ENCODE results near the gene ALX3. TPM values are rescaled to one million over a fixed set of nuclear protein-coding genes. Genes with fewer than 3 reads are reported as not detected.

The ALX3 gene
- total and polyA plus RNA-seq, 2 of the 8 experiments (the other 6 are each of a cell fraction or from before 2014, with no cell fraction given), result 0.20 TPM; not detected in 1

DNA sequence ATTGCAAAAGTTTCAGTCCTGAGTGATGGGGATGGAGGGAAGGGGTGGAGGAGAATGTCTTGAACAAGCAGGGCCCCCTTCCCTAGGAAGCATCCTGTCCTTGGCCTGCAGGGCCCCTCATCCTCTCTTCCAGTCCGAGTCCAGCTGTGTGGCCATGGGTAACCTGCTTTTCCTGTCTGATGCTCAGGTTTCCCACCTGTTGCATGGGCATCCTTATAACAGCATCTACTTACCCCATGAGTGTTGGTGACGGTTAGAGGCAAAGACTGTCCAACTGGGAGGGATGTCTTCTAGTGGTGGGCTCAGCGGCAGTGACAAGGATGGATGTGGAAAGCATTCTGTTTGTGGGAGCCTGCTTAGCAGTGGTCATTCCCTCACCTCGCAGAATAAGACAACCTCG lies 43.7 kb upstream of the ALX3 start:
- WGBS, 2 experiments (ENCODE audit: extremely low coverage in 1 of 2, insufficient coverage in 1 of 2, insufficient read length in 1 of 2, insufficient replicate concordance in 2 of 2, low coverage in 1 of 2, low lambda C conversion rate in 2 of 2, missing lambda C conversion rate in 1 of 2), result 88% methylated on average over 5 of the region's 5 CpGs; no CpG with 5 or more reads in 1 of the 2 experiments
- Histone ChIP-seq H2BK15ac (ENCODE audit: low read length) (no peak overlapping the region), H3K56ac (replicated peaks; ENCODE audit: insufficient read length, low read depth, low read length) (no peak overlapping the region), H3K18ac (ENCODE audit: extremely low read depth, low read length) (no peak overlapping the region), H3K14ac (ENCODE audit: insufficient read length) (no peak overlapping the region), H4K20me1 (replicated peaks in 1 of 2; ENCODE audit: control insufficient read depth in 1 of 2, insufficient read depth in 2 of 2, low read length in 2 of 2) (no peaks in the 10 kb centered on the region), H3K4me2 (ENCODE audit: insufficient read depth in 1 of 2, low read depth in 2 of 2, low read length in 2 of 2) (no peak overlapping the region), H3K9ac (replicated peaks in 1 of 4; ENCODE audit: extremely low read depth in 1 of 4, low read depth in 3 of 4, low read length in 3 of 4) (no peak overlapping the region; a peak in 1 of 7 replicates), H3K79me1 (ENCODE audit: low read depth, low read length) (no peaks in the 10 kb centered on the region), H3K27me3 (replicated peaks in 1 of 4; ENCODE audit: control insufficient read depth in 3 of 4, extremely low read depth in 1 of 4, insufficient read depth in 3 of 4, low read length in 3 of 4) (no peaks in the 10 kb centered on the region; a peak in 1 of 7 replicates), H3K36me3 (ENCODE audit: control insufficient read depth in 2 of 4, insufficient read depth in 4 of 4, low read length in 3 of 4) (no peaks in the 10 kb centered on the region), H2BK5ac (ENCODE audit: low read depth, low read length) (no peak overlapping the region), H2BK120ac (replicated peaks; ENCODE audit: low read depth, low read length) (no peak overlapping the region), H2BK20ac (ENCODE audit: low read length) (no peak overlapping the region), H3K23ac (ENCODE audit: insufficient read length) (no peak overlapping the region), H3K27ac (ENCODE audit: low read depth, low read length) (no peak overlapping the region), H4K5ac (ENCODE audit: insufficient read length, low read depth, low read length) (no peak overlapping the region), H3K79me2 (ENCODE audit: control insufficient read depth in 1 of 2, insufficient read depth in 2 of 2, low read length in 2 of 2) (no peaks in the 10 kb centered on the region), H4K91ac (replicated peaks; ENCODE audit: insufficient read length, low read length) (no peak overlapping the region), H3K9me3 (ENCODE audit: insufficient read depth in 2 of 2, low read depth in 1 of 2, low read length in 1 of 2) (no peaks in the 10 kb centered on the region), H3K4me1 (replicated peaks in 1 of 4; ENCODE audit: control insufficient read depth in 3 of 4, insufficient read depth in 4 of 4, low read length in 3 of 4) (no peaks in the 10 kb centered on the region; a peak in 1 of 7 replicates), H2BK12ac (ENCODE audit: low read depth, low read length) (no peak overlapping the region), H2AK5ac (ENCODE audit: low read depth, low read length) (0 out of 2 replicates have a peak overlapping the region, but pooled peaks have one; percentile 39), H2AFZ (ENCODE audit: low read length) (no peak overlapping the region), H3K4ac (replicated peaks; ENCODE audit: insufficient read length, low read depth, low read length) (no peak overlapping the region), H4K8ac (ENCODE audit: extremely low read depth, insufficient read depth, low read length) (no peak overlapping the region), H3K4me3 (ENCODE audit: extremely low read depth in 1 of 4, insufficient read depth in 2 of 4, low read depth in 3 of 4, low read length in 4 of 4) (no peak overlapping the region), H3K23me2 (ENCODE audit: low read depth, low read length) (no peaks in the 10 kb centered on the region)
- DNase-seq (ENCODE audit: low read depth in 1 of 2, low spot score in 2 of 2) (no peak), FAIRE-seq (no peak)
- ChIA-PET POLR2A (ENCODE audit: partially characterized antibody) (interaction anchor here (0.7 to 0.8 kb wide), 2 partner anchors 11 to 56 kb away, joined by 3 read pairs; no protein-coding TSS in a partner anchor), CTCF (ENCODE audit: partially characterized antibody) (interaction anchor here (1.1 to 27.0 kb wide), 6 partner anchors 10 to 382 kb away, joined by 3 to 845 read pairs (median 47); no protein-coding TSS in a partner anchor)
- TF ChIP-seq RFX5 (IDR thresholded peaks at IDR 0.05; ENCODE audit: borderline replicate concordance, low read depth, low read length), result no peak
- TF ChIP-seq, protein P1, sequence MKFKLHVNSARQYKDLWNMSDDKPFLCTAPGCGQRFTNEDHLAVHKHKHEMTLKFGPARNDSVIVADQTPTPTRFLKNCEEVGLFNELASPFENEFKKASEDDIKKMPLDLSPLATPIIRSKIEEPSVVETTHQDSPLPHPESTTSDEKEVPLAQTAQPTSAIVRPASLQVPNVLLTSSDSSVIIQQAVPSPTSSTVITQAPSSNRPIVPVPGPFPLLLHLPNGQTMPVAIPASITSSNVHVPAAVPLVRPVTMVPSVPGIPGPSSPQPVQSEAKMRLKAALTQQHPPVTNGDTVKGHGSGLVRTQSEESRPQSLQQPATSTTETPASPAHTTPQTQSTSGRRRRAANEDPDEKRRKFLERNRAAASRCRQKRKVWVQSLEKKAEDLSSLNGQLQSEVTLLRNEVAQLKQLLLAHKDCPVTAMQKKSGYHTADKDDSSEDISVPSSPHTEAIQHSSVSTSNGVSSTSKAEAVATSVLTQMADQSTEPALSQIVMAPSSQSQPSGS (IDR thresholded peaks at IDR 0.05; ENCODE audit: low read length), result no peak
- TF ChIP-seq CBX8 (IDR thresholded peaks at IDR 0.05; ENCODE audit: borderline replicate concordance, low read depth, low read length), result no peak
- TF ChIP-seq TAF1 (IDR thresholded peaks at IDR 0.05; ENCODE audit: low read depth, low read length), result no peak
- no peak for TF ChIP-seq ASH2L (IDR thresholded peaks at IDR 0.05; ENCODE audit: low read length)
- no peak for TF ChIP-seq SAP30 (IDR thresholded peaks at IDR 0.05; ENCODE audit: insufficient read depth, insufficient replicate concordance, low read length)
- TF ChIP-seq RAD21 (IDR thresholded peaks at IDR 0.05 in 1 of 2, conservative IDR thresholded peaks at IDR 0.05 in 1 of 2; ENCODE audit: low read depth in 2 of 2, low read length in 2 of 2), result no peak

Measured in H1 (cell line).